HCT116 (cell line): ENCODE results near the gene SLC9B2. TPM values are rescaled to one million over a fixed set of nuclear protein-coding genes. Genes with fewer than 3 reads are reported as not detected.

Source experiments
- ATAC-seq: fragments of 200-7000 bp; cut with Tn5 transposase; 2 replicates; pipeline ENCODE4 v1.9.1; 2020; ENCODE audit warnings: mild to moderate bottlenecking, moderate library complexity
- BruUV-seq: library from RNA; stranded (reverse); fragments of 400-500 nt; replicated peaks from 2 replicates; lab custom pipeline; 2021; lab: Mats Ljungman, UMichigan
- CTCF ChIA-PET: fragments of 300-600 bp; sonication (Branson Sonifier 250); formaldehyde crosslinking; loops from one replicate; lab custom pipeline; 2021; ENCODE audit warnings: antibody characterized with exemption; lab: Charles Lee
- POLR2A ChIA-PET: fragments of 300-600, 350-600 bp; sonication (Branson Sonifier 250); formaldehyde crosslinking; loops from one replicate; lab custom pipeline; 2021; ENCODE audit warnings: antibody characterized with exemption; lab: Charles Lee
- RAD21 ChIA-PET, 2 experiments: fragments of 300-600 bp; sonication (Branson Sonifier 250); formaldehyde crosslinking; loops; one replicate each; lab custom pipeline; 2023; ENCODE audit warnings: low total read pairs in 2 of 2; ENCODE audit not compliant: uncharacterized antibody in 2 of 2, unreplicated experiment in 2 of 2, low non-redundant PET in 1 of 2; lab: Charles Lee
- DNase-seq: peaks from one replicate; pipeline ENCODE4 v3.0.0-alpha.2; 2010; ENCODE audit warnings: low read depth, low spot score
- H2AFZ ChIP-seq: fragments of 200-600 bp; shearing (Covaris generic), sonication (generic); 2 replicates; pipeline ENCODE4 v1.6.1; 2017; ENCODE audit warnings: low read depth, mixed run types, mixed read lengths, antibody characterized with exemption, low read length; ENCODE audit not compliant: poor library complexity, severe bottlenecking
- H3K27ac ChIP-seq: 2 replicates; pipeline ENCODE4 v1.5.1; 2012; ENCODE audit warnings: low read depth, low read length
- H3K27me3 ChIP-seq: fragments of 200-600 bp; sonication (generic); 2 replicates; pipeline ENCODE4 v1.6.1; 2016; ENCODE audit warnings: mixed run types, low read length, mixed read lengths; ENCODE audit not compliant: insufficient read depth
- H3K36me3 ChIP-seq, 2 experiments: fragments of 200-500 bp in 1 of 2; fragments of 200-600 bp in 1 of 2; sonication (Bioruptor generic) in 1 of 2; sonication (generic) in 1 of 2; 2 replicates each; pipeline versions ENCODE4 v1.5.1 to v1.6.1; 2014 to 2016; ENCODE audit warnings: low read length in 2 of 2, inconsistent platforms in 1 of 2, mixed read lengths in 1 of 2, mixed run types in 1 of 2; ENCODE audit not compliant: insufficient read depth in 2 of 2, control insufficient read depth in 1 of 2
- H3K4me1 ChIP-seq, 2 experiments: fragments of 200-600 bp in 1 of 2; sonication (generic) in 1 of 2; 2 replicates each; pipeline versions ENCODE4 v1.5.1 to v1.6.1; 2012 to 2017; ENCODE audit warnings: low read length in 2 of 2, inconsistent platforms in 1 of 2, mild to moderate bottlenecking in 1 of 2, mixed read lengths in 1 of 2, mixed run types in 1 of 2, moderate library complexity in 1 of 2; ENCODE audit not compliant: insufficient read depth in 2 of 2, control insufficient read depth in 1 of 2
- H3K4me2 ChIP-seq: fragments of 200-600 bp; sonication (generic); 2 replicates; pipeline ENCODE4 v1.6.1; 2017; ENCODE audit warnings: mixed run types, low read length, mixed read lengths
- H3K4me3 ChIP-seq, 2 experiments: fragments of 200-600 bp in 1 of 2; sonication (generic) in 1 of 2; replicated peaks in 1 of 2; 2 replicates each; pipeline ENCODE4 v1.5.1; 2011 to 2016; ENCODE audit warnings: low read length in 2 of 2, control low read depth in 1 of 2, low read depth in 1 of 2, mild to moderate bottlenecking in 1 of 2, mixed read lengths in 1 of 2, mixed run types in 1 of 2
- H3K79me2 ChIP-seq: fragments of 200-600 bp; sonication (generic); 2 replicates; pipeline ENCODE4 v1.6.1; 2017; ENCODE audit warnings: mild to moderate bottlenecking, mixed run types, low read length, moderate library complexity, mixed read lengths; ENCODE audit not compliant: insufficient read depth
- H3K9ac ChIP-seq: fragments of 200-600 bp; sonication (generic); 2 replicates; pipeline ENCODE4 v1.6.1; 2016; ENCODE audit warnings: low read length, mixed read lengths
- H3K9me2 ChIP-seq: fragments of 200-600 bp; sonication (generic), shearing (Covaris generic); 2 replicates; pipeline ENCODE4 v1.6.1; 2017; ENCODE audit warnings: mixed run types, mild to moderate bottlenecking, moderate library complexity; ENCODE audit not compliant: insufficient read depth
- H3K9me3 ChIP-seq, 2 experiments: fragments of 200-500 bp in 1 of 2; fragments of 200-600 bp in 1 of 2; sonication (Bioruptor generic) in 1 of 2; sonication (generic) in 1 of 2; 2 replicates each; pipeline ENCODE4 v1.6.1; 2014 to 2017; ENCODE audit warnings: low read length in 2 of 2, mixed read lengths in 2 of 2, inconsistent platforms in 1 of 2, low read depth in 1 of 2, mild to moderate bottlenecking in 1 of 2, mixed run types in 1 of 2, moderate library complexity in 1 of 2; ENCODE audit not compliant: control insufficient read depth in 1 of 2, insufficient read depth in 1 of 2
- H4K20me1 ChIP-seq: fragments of 200-600 bp; sonication (generic), shearing (Covaris generic); 2 replicates; pipeline ENCODE4 v1.6.1; 2017; ENCODE audit warnings: mixed run types, mild to moderate bottlenecking, moderate library complexity; ENCODE audit not compliant: insufficient read depth
- CBX3 ChIP-seq: IDR thresholded peaks from 2 replicates; pipeline ENCODE4 v1.6.1; 2012; ENCODE audit warnings: low read depth
- CEBPB ChIP-seq: IDR thresholded peaks from 2 replicates; pipeline ENCODE4 v1.6.1; 2012; ENCODE audit warnings: low read depth
- ELF1 ChIP-seq: IDR thresholded peaks from 2 replicates; pipeline ENCODE4 v1.6.1; 2012; ENCODE audit warnings: low read depth, borderline replicate concordance
- EZH2 ChIP-seq: fragments of 200-600 bp; sonication (generic); IDR thresholded peaks from 2 replicates; pipeline ENCODE4 v1.6.1; 2017; ENCODE audit warnings: antibody characterized with exemption, mixed run types
- FOSL1 ChIP-seq: IDR thresholded peaks from 2 replicates; pipeline ENCODE4 v1.6.1; 2012; ENCODE audit warnings: low read depth
- JUND ChIP-seq: IDR thresholded peaks from 2 replicates; pipeline ENCODE4 v1.6.1; 2012
- POLR2A ChIP-seq: IDR thresholded peaks from 2 replicates; pipeline ENCODE4 v1.7.0; 2011; ENCODE audit warnings: borderline replicate concordance; ENCODE audit not compliant: insufficient read depth, insufficient read length; ENCODE audit errors: extremely low read depth
- POLR2AphosphoS5 ChIP-seq: IDR thresholded peaks from 2 replicates; pipeline ENCODE4 v1.6.1; 2011; ENCODE audit warnings: mild to moderate bottlenecking, low read depth, low read length, moderate library complexity
- SP1 ChIP-seq: IDR thresholded peaks from 2 replicates; pipeline ENCODE4 v1.6.1; 2012; ENCODE audit warnings: low read depth
- SRF ChIP-seq: IDR thresholded peaks from 2 replicates; pipeline ENCODE4 v1.6.1; 2012; ENCODE audit warnings: low read depth
- TCF7L2 ChIP-seq: IDR thresholded peaks from 2 replicates; pipeline ENCODE4 v1.7.0; 2011; ENCODE audit warnings: borderline replicate concordance, inconsistent platforms; ENCODE audit not compliant: insufficient read depth, insufficient read length; ENCODE audit errors: extremely low read depth
- YY1 ChIP-seq: IDR thresholded peaks from 2 replicates; pipeline ENCODE4 v1.6.1; 2011; ENCODE audit warnings: low read length, low read depth, moderate library complexity, mild to moderate bottlenecking; ENCODE audit not compliant: insufficient replicate concordance; ENCODE audit errors: extremely low read depth
- ZFX ChIP-seq: fragments of 450-650 bp; IDR thresholded peaks from 2 replicates; pipeline ENCODE4 v1.6.1; 2017
- ZNF274 ChIP-seq: fragments of 200-500 bp; sonication (Bioruptor generic); IDR thresholded peaks from 2 replicates; pipeline ENCODE4 v1.6.1; 2014; ENCODE audit warnings: mild to moderate bottlenecking, low read depth, low read length, inconsistent platforms
- intact Hi-C: fragments of 100-400 bp; cut with micrococcal nuclease; formaldehyde crosslinking; loops from 2 replicates; pipeline ENCODE4 v1.10.0; 2022
- total RNA-seq: library from RNA; stranded (reverse); gene quantifications from one replicate; pipeline ENCODE4 v1.2.1, GENCODE V29; 2021; ENCODE audit not compliant: unreplicated experiment
- TF ChIP-seq, protein P1 (sequence below): IDR thresholded peaks from 2 replicates; pipeline ENCODE4 v1.6.1; 2012; ENCODE audit warnings: low read depth
- TF ChIP-seq, protein P2 (sequence below): IDR thresholded peaks from 2 replicates; pipeline ENCODE4 v1.6.1; 2012
- TF ChIP-seq, protein P3 (sequence below): IDR thresholded peaks from 2 replicates; pipeline ENCODE4 v1.6.1; 2012
- TF ChIP-seq, protein P4 (sequence below): IDR thresholded peaks from 2 replicates; pipeline ENCODE4 v1.6.1; 2011; ENCODE audit warnings: mild to moderate bottlenecking, low read length, moderate library complexity; ENCODE audit not compliant: insufficient replicate concordance; ENCODE audit errors: extremely low read depth

SLC9B2 gene
- total RNA-seq, 1 experiment from 2014 or later: 18.3 TPM

DNA sequence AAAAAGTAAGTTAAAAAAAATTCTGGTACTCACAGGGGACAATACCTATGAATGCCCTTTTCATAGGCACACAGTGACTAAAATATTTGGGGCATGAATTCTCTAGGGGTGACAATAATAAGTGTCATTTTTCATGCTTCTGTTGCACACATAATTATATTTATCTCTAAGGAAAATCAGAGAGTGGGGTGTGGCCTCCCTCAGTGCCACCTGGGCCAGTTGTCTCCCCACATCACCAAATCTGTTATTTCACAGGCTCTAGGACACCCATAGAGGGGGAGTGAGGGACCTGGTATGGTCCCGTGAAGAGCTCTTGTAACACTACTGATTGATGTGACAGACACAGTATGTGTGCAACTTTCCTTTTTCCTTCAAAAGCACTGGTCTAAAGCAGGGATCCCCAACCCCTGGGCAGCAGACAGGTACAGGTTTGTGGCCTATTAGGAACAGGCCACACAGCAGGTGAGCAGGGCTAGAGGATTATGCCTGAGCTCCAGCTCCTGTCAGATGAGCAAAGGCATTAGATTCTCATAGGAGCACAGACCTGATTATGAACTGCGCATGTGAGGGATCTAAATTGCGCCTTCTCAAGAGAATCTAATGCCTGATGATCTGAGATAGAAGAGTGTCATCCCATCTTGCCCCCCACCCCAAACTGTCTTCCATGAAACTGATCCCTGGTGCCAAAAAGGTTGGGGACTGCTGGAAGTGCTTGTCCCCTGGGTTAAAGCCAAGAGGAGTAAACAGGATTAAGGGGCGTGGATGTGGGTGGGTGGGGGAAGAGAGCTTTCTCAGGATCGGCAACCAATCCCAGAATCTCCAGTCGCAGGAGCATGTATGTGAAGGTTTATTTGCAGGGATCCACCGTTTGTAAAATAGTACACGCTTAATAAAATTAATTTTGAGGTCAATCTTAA, 57.9 kb downstream of the SLC9B2 start:
- ChIA-PET RAD21 (no interaction called here), CTCF (interaction anchor here (1.2 to 1.4 kb wide), 3 partner anchors 9 to 588 kb away, joined by 3 to 4 read pairs (median 4); no protein-coding TSS in a partner anchor), POLR2A (no interaction called here)
- H3K79me2 ChIP-seq: no peaks in the 10 kb centered on the region
- H3K4me3 ChIP-seq: peak overlapping the region; percentile 59 to 66
- DNase-seq (peak; percentile 26), ATAC-seq (peak; percentile 52)
- H2AFZ ChIP-seq: peak overlapping the region; percentile 64
- no peaks in the 10 kb centered on the region for H3K9me2 ChIP-seq
- no peaks in the 10 kb centered on the region for H3K9me3 ChIP-seq
- no peaks in the 10 kb centered on the region for H4K20me1 ChIP-seq
- H3K27me3 ChIP-seq: no peaks in the 10 kb centered on the region
- peaks cover 3 to 17% of the 10 kb centered on the region in 2 experiments; a peak in 3 of 4 replicates for H3K4me1 ChIP-seq
- TF ChIP-seq, protein P1, sequence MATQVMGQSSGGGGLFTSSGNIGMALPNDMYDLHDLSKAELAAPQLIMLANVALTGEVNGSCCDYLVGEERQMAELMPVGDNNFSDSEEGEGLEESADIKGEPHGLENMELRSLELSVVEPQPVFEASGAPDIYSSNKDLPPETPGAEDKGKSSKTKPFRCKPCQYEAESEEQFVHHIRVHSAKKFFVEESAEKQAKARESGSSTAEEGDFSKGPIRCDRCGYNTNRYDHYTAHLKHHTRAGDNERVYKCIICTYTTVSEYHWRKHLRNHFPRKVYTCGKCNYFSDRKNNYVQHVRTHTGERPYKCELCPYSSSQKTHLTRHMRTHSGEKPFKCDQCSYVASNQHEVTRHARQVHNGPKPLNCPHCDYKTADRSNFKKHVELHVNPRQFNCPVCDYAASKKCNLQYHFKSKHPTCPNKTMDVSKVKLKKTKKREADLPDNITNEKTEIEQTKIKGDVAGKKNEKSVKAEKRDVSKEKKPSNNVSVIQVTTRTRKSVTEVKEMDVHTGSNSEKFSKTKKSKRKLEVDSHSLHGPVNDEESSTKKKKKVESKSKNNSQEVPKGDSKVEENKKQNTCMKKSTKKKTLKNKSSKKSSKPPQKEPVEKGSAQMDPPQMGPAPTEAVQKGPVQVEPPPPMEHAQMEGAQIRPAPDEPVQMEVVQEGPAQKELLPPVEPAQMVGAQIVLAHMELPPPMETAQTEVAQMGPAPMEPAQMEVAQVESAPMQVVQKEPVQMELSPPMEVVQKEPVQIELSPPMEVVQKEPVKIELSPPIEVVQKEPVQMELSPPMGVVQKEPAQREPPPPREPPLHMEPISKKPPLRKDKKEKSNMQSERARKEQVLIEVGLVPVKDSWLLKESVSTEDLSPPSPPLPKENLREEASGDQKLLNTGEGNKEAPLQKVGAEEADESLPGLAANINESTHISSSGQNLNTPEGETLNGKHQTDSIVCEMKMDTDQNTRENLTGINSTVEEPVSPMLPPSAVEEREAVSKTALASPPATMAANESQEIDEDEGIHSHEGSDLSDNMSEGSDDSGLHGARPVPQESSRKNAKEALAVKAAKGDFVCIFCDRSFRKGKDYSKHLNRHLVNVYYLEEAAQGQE: no peak
- no peak for TF ChIP-seq CBX3
- TF ChIP-seq EZH2: no peak
- TF ChIP-seq POLR2A: no peak
- TF ChIP-seq, protein P2, sequence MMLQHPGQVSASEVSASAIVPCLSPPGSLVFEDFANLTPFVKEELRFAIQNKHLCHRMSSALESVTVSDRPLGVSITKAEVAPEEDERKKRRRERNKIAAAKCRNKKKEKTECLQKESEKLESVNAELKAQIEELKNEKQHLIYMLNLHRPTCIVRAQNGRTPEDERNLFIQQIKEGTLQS: no peak
- TF ChIP-seq, protein P3, sequence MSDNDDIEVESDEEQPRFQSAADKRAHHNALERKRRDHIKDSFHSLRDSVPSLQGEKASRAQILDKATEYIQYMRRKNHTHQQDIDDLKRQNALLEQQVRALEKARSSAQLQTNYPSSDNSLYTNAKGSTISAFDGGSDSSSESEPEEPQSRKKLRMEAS: no peak
- no peak for TF ChIP-seq ZNF274
- TF ChIP-seq FOSL1: no peak
- TF ChIP-seq TCF7L2: no peak
- no peak for TF ChIP-seq SP1
- no peak for TF ChIP-seq ELF1
- TF ChIP-seq JUND: no peak
- no peak for TF ChIP-seq CEBPB
- TF ChIP-seq, protein P4, sequence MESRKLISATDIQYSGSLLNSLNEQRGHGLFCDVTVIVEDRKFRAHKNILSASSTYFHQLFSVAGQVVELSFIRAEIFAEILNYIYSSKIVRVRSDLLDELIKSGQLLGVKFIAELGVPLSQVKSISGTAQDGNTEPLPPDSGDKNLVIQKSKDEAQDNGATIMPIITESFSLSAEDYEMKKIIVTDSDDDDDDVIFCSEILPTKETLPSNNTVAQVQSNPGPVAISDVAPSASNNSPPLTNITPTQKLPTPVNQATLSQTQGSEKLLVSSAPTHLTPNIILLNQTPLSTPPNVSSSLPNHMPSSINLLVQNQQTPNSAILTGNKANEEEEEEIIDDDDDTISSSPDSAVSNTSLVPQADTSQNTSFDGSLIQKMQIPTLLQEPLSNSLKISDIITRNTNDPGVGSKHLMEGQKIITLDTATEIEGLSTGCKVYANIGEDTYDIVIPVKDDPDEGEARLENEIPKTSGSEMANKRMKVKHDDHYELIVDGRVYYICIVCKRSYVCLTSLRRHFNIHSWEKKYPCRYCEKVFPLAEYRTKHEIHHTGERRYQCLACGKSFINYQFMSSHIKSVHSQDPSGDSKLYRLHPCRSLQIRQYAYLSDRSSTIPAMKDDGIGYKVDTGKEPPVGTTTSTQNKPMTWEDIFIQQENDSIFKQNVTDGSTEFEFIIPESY: no peak
- TF ChIP-seq YY1: no peak
- no peak for TF ChIP-seq POLR2AphosphoS5
- no peak for TF ChIP-seq SRF
- no peak for TF ChIP-seq ZFX
- peak overlapping the region; percentile 57 for H3K27ac ChIP-seq
- peak overlapping the region; percentile 73 for H3K9ac ChIP-seq
- no peaks in the 10 kb centered on the region for H3K36me3 ChIP-seq
- peak overlapping the region; percentile 95 for H3K4me2 ChIP-seq
- BruUV-seq: TSS peak; percentile 88
- intact Hi-C loops: no loop called here
